NCI-H774 (cell line): ENCODE measurements around the gene CCDC192.

ENCODE experiments used
- DNase-seq: peaks from one replicate; lab custom pipeline; 2025; lab: John Stamatoyannopoulos, UW

CCDC192 gene

DNA sequence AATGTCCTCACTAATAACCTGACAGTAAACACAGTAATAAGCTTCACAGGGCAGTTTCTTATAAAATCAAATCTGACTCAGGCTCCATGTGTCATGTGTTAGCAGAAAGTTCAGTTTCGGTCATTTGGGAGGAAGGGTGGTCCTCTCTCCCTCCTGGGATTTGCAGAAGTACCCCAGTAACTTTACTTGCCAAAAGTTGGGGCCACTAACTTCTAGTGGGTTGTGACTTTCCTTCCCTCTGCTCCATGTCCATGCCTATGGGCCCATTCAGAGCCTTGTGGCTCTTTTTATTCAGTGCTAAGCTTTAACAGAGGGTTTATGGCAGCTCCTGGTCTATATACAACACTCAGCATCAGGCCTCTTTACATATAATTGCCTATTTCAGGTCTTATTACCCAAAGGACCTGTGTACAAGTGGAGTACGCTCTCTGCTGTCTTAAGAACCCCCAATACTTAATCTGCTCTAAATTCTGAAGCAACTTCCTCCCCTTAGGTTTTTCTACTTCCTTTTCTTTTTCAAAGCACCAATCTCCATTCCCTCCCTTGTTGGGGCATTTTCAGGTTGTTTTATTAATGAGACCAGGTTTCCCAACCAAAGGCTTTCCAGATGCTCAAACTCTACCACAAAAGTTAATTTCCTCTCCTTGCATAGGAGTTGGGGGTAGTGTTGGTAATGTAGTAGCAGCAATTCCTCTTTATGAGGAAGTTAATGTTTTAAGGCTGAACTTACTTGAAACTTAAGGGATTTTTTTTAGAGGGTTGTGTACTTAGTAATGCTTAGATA, 107.7 kb downstream of the CCDC192 start:
- no peak for DNase-seq

DNA sequence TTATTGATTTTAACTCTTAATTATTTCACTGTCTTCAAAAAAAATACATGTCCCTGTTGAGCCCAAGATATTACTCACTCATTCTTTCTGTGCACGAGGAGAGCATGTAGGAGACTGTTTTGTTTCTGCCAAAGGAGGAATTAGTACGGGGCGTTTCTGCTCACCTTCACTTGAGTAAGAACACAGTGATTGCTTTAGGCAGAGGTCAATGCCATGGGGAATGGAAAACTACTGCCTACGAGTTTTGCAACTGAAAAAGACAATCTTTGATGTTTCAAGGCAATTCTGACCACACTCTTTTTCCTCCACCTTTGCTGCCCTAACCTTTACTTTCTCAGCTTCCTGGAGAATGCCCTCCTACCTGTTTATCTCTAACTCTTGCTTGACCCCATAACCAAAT, 109.4 kb downstream of the CCDC192 start:
- DNase-seq: no peak

DNA sequence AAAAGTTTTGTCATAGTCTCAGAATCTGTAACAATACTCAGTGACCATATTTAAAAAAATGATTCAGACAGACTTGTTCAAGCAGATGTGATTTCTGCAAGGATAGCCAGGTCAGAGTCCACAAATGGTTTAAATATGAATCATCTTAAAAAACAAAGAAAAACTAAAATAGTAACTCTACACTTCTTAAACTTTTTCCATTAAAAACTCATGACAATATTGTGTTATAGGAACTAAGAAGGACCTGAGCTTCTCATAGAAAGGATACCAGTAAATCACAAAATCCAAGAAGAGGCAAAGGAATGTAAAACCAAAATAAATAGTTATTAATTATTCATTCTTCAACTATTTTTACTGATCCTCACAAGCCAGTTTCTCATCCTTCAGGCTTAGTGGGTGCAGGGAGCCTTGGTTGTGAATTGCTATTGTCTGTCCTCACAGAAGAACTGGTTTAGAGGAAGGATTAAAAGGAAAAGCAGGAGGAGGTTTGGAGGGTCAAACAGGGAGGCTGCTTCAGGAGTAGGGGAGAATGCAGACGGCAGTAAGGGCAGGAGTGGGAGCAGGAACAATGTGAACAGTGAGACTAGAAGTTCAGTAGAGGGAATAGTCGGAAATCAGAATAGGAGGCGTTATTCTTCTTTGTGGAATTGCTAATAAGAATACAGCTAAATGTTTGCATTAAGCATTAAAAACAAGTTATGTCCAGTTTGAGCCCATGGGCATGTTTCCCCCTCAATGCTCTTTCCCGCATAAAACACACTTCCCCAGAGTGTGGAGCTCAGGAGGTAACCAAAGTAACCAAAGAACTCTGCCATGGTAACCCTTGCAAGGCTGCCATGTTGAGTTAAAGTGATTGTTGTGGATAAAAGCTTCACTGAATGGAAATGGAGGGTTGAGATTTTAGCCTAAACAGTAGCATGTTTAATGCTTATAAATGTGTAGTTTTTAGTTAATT, 110.7 kb downstream of the CCDC192 start:
- no peak for DNase-seq

DNA sequence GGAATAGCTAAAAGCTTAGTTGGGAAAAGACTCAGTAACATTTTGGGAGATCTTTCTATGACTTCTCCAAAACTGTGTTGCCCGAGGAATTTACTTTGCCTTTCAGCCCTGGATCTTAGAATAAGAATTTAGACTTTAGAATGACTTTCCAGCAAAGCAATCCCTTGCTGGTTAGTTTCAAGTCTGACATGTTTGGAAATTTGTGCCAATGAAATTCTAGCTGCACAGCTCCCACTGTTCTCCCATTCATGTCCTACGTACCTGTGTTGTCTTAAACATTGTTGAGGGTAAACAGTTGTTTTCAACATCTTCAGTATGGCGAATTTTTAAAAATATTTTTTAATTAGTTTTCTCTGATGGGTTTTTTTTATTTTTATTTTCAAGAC, 111.4 kb downstream of the CCDC192 start:
- DNase-seq: no peak

DNA sequence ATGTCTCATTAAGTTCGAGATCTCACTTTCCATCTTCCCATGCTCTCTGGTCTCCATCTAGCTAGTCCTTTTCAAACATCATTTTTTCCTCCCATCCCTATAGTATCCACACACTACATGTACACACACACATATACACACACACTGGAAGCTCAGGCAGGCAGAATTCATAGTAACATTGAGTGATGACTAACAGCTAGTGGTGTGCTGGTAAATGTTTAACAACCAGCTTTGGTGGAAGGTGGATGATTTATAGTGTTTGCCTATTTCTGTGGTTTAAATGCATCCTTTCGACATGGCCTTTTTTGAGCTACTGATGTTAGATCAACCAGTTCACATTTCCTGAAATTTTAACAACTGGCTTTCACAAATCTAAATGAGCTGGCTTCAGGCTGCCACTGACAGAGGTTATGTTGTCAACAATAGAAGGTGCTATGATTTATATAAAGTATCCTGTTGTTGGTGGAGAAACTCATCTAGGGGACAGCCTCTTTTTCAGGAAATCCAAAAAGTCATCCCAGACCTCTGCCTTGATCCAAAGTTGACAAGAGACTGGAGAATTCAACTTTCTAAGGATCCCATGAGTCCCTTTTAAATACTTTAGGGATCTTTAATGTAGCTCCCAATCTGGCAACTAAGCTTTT, 117.8 kb downstream of the CCDC192 start:
- DNase-seq: no peak

DNA sequence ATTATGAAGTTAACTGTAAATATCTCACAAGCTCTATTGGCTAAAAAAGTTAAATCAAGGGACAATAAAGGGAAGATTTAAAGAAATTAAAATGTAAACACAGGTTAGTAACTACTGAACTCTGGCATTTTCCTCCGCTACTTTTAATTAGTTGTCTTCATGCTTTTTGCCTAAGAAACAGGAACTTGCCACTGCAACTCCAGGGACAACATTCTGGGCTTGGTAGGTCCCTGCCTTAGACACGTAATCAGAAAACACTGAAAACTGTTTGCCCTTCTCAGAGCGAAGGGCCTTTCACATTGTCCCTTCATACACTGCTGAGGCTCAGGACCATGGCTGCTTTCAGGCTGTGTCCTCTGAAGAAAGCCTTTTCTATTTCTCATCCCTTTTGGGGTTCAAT, 118.7 kb downstream of the CCDC192 start:
- DNase-seq: no peak

DNA sequence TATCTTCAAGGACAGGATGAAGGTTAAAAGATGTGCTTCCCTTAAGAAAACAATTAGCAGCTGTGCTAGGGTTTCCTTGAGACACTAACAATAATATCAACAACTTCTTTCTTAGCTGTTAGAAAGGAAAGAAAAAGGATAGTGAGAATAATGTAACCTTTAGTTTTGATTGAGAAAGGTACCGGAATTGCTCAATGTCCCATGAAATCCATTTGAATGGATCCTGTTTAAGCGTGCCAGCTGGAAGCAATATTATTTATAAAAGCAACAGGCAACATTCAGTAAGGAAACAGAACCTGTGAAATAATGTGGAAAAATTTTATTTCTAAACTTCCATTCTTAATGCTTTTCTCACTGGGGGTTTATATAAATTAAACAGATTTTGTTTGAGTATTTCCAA, 120.9 kb downstream of the CCDC192 start:
- no peak for DNase-seq

DNA sequence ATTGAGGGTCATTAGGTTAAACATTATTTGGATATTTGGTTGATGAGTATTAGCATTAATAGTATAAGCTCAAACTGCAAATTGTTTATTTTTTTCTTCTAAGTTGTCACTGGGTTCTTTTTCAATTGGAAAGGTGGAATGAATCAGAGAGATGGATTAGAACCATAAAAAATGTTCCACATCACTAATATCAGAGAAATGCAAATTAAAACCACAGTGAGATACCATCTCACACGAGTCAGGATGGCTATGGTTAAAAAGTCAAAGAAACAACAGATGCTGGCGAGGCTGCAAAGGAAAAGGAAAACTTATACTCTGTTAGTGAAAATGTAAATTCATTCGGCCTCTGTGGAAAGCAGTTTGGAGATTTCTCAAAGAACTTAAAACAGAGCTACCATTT, 122.8 kb downstream of the CCDC192 start:
- DNase-seq: no peak

DNA sequence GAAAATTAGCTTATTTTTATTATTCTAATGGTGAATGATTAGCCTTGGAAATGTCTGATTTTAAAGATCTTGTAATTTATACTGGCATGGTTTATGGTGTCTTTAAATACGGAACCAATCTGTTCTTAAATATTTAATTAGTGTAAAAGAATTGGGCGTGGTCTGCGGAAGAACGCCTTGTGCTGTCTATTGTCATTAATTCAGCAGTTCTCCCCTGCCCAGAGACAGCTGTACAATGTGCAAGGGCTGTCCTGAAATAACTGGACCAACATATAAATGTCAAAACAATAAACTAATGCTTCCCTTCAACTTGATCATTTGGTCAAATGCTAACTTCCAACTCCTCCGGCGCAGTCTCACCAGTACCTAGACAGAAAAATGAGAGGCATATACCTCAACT, 124.3 kb downstream of the CCDC192 start:
- DNase-seq: no peak

DNA sequence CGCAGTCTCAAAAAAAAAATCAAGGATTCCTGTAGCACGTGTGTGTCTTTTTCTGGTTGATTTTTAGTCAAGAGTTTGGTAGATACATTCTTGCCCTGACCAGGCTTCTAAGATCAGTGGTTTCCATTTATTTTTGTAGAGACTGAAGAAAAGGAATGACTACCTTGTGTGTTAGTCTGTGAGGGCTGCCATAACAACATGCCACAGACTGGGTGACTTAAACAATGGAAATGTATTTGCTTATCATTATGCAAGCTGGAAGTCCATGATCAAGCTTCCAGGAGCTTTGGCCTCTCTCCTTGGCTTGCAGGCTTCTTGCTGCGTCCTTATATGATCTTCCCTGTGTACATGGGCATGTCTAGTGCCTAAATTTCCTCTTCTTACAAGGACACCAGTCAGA, 127.0 kb downstream of the CCDC192 start:
- DNase-seq: no peak

DNA sequence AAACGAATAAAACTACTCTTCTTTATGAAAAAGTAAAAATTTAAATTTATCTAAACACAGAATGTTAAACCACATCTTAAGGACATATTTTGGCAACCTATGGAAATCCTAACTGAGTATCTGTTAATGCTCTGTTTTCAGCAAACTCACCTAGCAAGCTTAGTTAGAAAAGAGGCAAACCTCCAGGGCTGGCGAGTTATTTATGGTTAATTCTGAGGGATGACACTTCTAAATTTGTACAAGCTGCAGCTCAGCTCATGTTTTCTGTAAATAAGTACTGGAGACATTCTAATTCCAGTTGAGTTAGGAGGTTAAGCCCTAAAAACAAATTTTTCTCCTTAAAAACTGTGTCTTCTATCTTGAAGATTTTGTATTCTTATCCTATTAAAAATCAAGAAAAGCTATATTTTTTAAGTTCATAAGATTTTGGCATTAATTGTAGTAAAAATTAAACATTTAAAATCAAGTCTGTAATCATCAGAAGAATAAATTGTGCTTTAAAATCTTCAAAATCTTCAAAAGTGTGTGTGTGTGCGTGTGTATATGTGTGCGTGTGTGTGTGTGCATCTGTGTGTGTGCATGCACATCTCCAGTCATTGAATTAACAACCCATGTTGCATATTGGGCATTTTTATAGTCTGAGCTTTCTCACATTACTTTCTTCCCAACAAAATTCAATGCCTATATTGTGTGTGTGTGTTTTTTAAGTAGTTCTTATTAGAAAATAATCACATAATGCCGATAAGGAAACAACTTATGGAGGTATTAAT, 127.8 kb downstream of the CCDC192 start:
- DNase-seq: no peak

DNA sequence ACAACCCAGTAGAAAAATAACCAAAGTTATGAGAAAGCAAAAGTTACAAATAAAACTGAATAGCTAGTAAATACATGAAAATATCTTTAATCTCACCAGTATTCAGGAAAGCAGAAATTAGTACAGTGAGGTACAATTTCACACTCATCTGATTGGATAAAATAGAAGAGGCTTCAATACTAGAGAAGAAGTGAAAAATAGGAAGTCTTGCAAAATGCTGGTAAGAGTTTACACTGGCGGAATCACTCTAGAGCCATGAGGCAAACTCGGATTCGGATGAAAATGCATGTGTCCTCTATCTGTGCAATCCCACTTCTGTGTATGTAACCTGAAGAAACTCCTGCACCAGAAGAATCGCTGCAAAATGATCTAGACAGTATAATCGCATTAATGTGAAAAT, 128.9 kb downstream of the CCDC192 start:
- no peak for DNase-seq

DNA sequence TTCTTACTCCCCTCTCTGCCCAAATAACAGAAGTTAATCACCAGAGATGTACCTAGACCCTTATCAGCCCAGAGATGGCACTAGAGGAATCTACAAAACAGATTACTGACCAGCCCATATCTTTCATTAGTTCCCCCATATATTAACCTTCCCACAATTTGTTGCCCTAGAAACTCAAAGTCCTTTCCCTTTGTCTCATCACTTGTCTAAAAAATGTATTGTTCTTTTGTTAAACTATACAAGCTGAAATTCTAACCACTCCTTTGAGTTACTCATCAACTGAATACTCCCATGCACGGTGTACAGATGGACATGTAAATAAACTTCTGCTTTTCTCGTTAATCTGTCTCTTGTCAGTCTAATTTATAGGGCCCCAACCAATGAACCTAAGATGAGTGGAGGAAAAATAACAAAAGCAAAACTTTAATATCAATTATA, 130.9 kb downstream of the CCDC192 start:
- DNase-seq: no peak

DNA sequence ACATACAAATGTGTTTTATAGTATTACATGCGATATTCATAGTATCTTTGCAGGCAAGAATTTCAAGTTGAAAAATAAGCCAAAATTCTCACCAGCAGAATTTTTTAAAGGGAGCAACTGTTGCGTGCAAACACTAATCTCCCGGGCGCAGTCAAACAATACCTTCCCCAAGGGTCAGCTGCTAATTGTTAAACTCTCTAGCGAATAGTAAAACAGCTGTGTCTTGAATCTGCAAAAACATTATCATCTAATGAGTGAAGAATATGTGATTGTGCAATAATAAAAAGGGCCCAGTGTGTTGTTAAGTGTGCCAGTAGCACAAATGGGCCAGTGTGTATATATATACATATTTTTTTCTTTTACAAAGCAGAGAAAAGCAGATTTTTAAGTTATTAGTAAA, 131.4 kb downstream of the CCDC192 start:
- DNase-seq: no peak

DNA sequence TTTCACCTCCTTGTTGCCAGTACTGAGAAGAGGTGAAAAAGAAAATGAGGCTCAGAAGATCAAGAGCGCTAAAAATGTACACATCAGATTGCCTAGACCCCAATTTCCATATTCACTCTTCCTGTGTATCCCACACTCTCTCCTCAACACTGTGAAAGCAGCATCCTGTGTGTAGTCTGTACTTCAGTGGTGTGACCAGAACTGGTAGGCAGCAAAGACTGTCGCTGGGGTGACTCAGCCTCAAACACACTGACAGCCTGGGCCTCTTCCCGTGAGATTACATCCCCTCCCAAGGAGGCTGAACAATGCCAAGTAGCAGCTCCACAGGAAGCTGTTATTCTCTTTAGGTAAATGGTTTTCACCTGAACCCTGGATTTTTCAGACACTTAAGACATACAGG, 135.5 kb downstream of the CCDC192 start:
- DNase-seq: no peak

DNA sequence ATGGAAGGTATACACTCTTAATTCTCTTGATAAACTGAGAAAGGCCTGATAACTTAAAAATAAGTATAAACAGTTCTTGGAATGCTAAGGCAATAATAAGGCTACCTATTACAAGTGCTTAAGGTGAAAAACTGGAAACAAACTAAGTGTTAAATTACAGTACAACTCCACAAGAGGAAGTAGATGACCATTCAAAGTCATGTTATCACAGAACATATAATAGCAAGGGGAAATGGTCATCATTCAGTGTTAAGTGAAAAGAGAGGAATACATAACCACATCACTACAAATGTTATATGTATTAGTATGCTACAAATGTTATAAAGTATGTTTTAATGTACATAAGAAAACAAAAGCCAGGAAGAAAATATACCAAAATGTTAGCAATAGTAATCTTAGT, 135.9 kb downstream of the CCDC192 start:
- DNase-seq: no peak

DNA sequence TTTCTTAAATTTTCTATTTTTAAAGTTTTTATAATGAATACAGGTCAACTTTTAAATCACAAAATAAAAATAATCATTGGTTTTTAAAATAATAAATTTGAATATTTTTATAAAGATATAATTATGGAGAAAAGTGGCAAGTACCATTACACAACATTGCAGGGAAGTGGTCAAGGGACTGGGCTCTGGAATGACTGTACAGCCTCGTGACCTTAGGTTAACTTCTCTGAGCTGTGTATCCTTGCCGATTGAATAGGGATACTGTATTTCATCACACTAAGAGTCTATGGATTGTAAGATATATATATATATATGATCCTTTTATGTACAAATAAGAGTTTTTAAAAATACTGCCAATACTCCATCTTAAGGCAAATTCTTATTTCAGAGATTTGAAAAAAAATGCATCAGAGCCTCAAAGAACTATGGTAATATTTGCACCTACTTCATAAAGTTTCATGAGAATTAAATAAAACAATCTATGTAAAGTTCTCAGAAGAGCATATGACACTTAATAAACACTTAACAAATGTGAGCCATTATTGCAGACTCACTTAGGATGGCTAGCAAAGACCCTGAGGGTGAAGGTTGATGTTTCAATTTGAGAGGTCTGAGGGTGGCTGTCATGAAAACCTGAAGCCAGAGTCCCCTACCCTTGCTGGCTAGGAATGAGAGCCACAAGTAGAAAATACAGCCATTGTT, 136.5 kb downstream of the CCDC192 start:
- no peak for DNase-seq

DNA sequence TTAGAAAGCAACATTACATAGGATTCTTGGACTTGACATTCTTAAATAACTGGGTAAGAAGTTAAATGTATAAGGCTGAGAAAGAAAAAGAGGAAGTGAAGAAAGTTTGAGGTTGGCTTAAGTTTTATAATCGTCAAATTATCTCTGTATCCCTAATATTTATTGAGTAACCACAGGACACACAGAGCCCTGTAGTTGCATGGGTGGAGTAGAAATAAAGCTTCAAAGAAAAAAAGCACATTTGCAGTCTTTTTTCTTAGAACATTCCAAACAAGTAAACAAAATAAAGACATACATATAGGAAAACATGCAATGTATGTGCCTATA, 137.0 kb downstream of the CCDC192 start:
- no peak for DNase-seq

DNA sequence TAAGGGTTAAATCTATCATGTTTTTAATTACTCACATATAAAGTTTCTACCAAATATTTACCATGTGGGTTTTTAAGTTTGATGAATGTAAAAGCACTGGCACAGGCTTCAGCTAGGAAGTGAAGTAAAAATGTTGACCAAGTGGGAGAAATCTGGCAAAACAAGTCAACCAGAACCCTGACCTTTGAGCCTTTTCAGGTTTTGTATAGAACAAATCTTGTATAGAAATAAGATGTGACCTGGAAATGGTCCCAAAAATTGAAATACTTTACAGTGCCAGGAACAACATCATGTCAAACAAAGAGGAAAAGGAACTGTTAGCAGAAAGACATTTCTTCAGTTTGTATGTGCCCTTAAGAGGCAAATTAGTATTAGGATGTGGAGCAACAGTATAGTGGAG, 137.6 kb downstream of the CCDC192 start:
- DNase-seq: no peak

DNA sequence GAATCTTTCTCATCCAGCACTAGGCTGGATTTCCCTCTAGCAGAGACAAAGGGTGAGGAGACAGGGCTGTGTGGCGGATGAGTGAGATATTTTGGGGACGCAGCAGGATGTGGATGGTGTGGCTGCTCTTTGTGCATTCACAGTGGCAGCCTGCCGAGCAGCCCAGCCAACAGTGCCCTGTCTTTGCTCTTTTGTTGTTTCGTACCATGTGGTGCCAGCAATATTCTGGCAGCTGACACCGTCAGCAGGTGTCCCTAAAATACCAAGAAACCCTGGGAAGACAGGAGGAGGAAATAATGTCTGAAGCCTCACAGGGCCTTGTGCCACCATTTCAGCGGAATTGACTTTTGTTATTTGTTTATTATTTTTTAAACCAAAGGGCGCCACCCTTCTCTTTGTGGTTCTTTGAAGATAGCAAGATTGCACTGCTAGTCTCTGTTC, 141.4 kb downstream of the CCDC192 start:
- DNase-seq: no peak

DNA sequence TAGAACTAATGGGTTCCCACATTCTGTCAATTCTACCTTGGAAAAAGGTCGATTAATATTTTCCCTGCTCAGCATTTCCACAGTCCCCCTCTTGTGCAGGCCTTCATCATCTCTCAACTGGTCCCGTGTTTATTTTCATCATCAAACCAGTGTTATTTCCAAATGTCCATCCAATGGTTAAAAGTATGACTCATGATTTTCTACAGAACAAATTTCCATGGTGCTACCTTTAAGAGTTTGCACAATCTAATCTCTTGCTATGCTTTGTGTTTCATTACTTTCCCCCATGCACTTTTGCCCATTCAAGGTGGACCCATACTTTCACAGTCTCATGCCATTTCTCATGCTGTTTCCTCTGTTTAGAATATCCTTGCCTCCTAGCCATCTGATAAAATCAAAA, 143.7 kb downstream of the CCDC192 start:
- DNase-seq: no peak
